ENCODE data around the gene ZBTB7C. TPM values are rescaled to one million over a fixed set of nuclear protein-coding genes. Genes with fewer than 3 reads are reported as not detected.
A peak's percentile ranks its signal among the peaks of the same experiment; 100 is the strongest.

ZBTB7C gene
- polyA plus RNA-seq, 12 donors = 2.5 to 12.5 (median 4.2) TPM; not detected in 1

DNA sequence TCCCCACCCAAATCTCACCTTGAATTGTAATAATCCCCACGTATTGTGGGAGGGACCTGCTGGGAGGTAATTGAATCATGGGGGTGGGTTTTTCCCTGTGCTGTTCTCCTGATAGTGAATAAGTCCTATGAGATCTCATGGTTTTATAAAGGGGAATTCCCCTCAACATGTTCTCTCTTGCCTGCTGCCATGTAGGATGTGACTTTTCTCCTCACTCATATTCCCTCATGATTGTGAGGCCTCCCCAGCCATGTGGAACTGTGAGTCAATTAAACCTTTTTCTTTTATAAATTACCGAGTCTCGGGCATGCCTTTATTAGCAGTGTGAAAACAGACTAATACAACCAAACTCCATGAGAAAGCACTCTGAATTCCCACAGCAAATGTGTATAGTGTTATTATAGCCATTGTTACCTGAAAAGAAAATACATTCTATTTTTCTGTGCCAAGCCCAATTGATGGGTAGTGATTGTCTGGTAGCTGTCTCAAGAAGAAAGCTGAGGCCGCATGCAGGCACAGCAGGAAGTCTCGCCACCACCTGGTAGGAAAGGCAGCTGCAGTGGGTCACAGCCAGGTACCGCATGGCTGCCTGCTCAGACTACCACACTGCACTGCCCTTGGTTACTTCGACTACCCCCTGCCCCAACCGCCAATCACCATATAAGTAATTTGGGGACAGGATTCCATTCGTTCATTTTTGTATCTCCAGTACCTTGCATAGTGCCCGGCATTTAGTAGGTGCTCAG is 10.3 kb upstream of the ZBTB7C start:
- no peak for DNase-seq

DNA sequence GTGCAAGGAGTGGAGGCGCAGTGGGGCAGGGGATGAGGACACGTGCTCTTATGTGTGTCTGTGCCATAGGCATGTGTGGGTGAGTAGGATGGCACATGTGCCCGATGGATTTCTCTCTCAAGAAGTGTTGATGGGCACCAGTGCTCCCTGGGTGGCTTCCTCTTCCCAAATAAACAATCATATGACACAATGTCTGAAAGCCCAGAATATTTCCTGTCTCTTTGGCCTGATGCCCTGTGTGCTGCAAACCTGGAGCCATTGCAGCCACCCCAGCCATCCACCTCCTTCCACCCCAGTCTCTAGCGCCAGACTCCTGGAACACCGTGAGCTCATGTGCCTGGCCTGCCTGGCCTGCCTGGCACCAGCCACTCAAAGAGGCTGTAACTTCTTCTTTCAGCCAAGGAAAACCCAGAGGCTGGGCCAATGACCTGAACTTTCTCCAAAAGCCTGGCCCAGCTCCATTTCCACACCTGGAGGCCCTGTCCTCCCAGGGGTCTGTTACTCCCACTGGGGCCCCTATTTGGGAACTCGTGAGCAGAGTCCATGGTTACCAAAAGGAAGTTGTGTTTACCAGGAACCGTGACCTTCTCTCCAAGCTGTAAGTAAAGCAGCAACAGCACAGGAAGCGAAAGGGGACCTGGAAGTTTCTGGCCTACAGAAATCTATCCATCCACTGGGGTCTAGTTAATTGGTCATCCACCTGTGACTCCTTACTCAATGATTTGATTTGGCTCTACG is 9.5 kb upstream of the ZBTB7C start:
- no peak for DNase-seq

- no peak for DNase-seq
Measured at GRCh38 chr18:48417985-48418384, 8.8 kb upstream of the ZBTB7C start.

GRCh38 chr18:48413342-48413741 is 4.2 kb upstream of the ZBTB7C start:
- DNase-seq = no peak

GRCh38 chr18:48412339-48412929 is 3.3 kb upstream of the ZBTB7C start:
- no peak for DNase-seq

DNA sequence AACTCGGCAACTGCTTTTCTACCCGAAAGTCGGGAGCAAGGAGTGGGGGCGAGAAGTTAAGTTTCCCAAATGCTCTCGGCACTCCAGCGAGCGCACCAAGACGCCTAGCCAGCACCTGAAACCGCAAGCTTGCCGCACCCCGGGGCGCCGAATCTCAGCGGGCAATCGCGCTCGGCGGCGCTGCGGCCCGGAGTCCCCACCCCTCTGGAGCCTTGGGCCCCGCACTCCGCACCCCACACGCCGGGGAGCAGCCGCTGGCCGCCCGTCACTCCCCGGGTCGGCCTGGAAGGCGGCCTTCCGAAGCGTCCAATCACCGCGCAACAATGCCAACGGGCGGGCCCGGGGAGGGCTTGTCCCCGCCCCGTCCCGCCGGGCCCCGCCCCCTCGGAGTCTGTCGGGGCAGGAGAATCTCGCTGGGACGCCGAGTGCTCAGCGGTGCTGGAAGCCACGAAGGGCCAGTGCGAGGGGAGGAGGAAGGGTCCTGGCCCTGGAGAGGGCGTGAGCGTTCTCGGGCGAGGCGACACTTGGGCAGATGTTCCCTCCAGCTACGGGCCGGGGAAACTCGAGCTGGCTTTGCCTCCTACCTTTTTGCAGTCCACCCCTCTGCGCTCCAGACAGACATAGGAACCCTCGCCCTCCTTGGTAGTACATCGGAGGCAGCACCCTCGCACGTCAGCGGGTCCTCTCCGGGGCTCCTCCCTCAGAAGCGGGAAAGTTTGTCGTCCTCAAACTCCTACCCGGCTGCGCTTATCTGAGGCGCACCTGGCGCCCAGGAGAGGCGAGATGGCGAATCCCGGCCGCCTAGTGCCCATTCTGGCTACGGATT is 1.1 kb upstream of the ZBTB7C start:
- peak; percentile 88 for DNase-seq

DNA sequence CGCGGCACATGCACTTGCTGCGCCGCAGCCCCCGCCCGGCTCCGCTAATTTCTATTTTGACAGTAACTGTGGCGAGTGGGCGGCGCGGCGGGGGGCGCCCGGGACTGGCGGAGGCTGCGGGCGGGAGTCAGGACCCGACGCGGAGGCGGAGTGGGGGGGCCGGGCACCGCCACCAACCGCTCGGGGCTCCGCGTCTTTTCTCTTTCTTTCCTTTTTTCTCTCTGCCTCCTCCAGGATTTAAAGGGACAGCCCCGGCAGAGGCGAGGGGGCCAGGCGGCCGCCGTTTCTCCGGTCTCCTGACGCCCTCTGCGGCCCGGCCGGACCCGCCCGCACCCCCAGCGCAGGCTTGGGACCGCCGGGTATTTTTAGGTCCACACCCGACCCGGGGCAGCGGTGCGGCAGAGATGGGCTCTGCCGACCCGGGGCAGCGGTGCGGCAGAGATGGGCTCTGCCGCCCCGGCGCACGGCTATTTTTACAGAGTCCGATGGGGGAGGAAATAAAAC is 460 bp upstream of the ZBTB7C start:
- no peak for DNase-seq

GRCh38 chr18:48408111-48408726 is 964 bp downstream of the ZBTB7C start:
- DNase-seq = no peak

DNA sequence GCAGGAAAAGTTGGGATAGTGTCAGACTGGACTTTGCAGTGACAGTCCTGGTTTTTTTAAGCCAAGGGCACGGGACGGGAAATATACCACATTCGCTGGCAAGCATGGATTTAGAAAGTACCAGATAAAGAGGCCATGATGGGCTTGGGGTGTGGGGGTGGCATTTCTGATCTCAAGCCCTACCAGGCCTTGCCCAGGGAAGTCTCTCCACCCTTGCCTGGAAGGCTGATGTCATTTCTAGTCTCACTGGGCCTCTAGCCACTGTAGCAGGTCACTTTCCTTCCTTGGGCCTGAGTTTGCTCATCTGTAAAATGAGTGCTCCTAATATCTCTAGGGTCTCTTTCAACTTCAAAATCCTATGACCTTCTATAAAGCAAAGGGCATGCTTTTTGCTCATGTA is 1.8 kb downstream of the ZBTB7C start:
- no peak for DNase-seq

DNA sequence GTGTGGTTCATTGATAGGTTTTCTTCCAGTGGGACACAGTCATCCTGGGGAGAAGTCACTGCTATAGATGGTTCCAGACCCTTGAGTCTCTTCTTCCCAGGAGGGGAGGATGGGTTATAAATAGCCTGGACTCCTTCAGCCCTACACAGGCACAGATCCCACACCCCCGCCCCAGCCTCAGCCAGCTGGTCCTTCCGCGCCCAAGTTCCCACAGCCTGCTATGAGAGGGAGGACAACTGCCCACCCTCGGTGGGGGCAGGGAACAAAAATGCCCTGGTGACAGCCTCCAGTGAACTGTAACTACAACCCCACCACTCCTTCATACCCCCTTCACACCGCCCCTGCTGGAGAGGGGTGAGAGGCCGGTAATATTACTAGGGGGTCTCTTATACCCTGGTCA is 3.2 kb downstream of the ZBTB7C start:
- no peak for DNase-seq

GRCh38 chr18:48404716-48405507 is 4.3 kb downstream of the ZBTB7C start:
- no peak for DNase-seq

DNA sequence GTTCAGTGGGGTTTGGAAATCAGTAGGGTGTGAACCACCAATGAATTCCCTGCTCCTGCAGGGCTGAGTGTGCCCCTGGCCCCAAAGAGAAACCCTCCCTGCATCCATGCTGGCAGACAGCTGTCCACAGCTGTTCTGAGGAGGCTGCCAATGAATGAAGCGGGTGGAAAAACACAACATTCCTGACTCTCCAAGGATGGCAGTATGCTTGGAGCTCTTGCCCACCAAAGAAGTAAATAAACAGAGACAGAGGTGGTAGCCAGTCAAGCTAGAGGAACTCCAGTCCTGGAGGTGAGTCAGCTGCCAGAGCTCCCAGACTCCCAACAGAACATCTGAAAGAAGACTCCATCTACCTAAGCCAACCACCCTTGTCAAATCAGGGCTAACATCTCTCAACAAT is 6.2 kb downstream of the ZBTB7C start:
- DNase-seq = no peak

DNA sequence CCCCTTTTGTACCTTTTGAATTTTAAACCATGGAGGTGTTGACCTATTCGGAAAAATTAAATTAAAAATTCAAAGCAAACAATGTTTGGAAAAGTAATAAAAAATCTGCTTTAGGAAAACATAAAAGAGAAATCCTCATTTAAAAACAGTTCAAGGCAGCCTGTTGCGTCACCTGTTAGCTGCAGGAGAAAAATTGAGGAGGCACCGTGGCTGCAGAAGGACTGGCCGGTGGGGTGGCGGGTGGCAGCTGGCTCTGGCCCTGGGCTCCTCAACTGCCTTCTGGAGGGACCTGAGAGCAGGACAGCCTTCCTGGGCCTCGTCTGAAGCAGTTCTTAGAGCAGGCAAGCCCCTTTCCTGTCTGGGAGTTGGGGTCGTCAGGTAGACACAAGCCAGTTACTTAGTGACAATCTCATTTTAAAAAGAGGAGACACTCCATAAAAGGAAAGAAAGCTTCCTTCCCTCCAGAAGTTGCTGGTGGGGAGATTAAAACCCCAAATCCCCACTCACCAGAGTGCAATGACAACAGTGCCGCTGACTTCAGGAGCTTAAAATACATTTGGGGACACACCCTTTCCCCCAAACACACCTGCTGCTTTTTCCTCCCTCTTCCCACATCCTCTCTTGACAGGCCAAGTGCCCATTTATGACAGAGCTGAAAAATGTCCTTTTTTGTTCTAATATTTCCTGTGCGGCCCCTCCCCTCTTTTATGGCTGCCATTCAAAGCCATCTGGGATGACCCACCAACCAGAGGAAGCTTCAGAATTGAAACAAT is 9.7 kb downstream of the ZBTB7C start:
- DNase-seq = no peak

DNA sequence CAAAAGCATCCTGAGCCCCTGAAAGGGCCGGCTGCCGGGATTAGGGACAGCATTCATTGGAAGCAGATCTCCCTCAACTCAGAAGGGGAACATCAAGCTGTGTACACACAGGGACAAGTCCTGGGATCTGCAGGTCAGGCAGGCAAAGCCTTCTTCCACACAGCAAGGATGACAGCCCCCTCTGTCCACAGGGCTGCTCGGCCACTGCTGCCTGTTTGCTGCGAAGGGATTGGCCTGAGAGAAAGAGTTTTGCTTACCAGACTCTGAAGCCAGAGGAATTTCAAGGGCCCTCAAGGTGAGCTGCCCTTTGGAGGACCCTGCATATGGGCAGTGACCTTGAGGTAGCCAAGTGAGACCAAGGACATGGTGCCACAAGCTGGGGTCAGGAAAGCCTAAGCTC is 11.1 kb downstream of the ZBTB7C start:
- no peak for DNase-seq

DNA sequence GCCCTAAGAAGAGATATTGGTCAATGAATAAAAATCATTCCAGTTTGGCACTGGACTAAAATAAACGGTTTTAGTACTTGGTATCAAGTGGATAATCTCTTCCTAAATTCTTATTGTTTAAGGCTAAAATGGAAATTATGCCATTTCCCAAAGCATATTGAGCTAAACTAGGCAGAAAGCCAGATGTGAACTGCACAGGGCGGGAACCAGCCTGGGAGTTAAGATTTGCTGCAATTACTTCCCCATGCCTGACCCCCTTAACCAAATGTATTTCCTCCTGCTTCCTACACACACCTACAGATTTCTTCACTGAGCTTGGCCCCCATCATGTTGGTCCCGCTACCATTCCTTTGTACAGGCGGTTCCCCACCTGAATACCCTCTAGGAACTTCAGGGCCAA is 12.2 kb downstream of the ZBTB7C start:
- no peak for DNase-seq

- no peak for DNase-seq
Measured at GRCh38 chr18:48396561-48396960, 12.6 kb downstream of the ZBTB7C start.

DNA sequence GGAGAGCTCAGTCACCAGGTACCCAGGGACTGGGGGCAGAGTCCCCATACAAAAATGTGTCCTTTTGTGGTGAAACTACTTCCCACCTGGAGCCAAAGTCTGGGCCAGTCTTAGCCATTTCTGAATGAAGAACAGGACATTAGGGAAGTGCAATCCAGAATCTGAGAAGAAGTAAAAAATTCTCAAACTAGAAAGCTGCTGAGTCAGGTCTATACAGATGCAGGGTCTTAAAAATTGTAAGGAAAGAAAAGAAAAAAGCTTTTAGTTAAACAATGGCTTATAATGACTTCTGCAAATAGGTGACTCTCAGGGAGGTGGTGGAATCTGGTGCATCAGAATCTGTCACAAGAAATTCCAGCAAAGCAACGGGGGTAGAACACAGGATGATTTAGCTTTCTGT is 13.5 kb downstream of the ZBTB7C start:
- no peak for DNase-seq

- DNase-seq = no peak
Measured at GRCh38 chr18:48394176-48394575, 15.0 kb downstream of the ZBTB7C start.

- DNase-seq = no peak
Measured at GRCh38 chr18:48393776-48394175, 15.4 kb downstream of the ZBTB7C start.

DNA sequence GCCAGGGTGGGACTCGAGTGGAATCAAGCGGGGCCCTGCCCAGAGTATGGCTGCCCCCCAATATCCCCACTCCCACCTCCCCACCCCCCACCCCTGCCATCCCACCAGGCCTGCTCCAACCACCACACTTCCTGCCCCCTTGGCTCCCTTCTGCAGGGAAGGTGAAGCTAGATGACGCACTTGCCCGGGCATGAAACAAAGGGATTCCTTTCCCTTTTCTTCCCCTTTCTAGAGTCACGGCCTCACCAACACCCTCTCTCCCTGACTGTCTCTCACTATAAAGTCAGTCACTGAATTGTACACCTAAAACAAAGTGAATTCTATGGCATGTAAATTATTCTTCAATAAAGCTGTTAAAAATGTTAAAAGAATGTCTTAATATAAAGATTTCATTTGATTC is 16.0 kb downstream of the ZBTB7C start:
- DNase-seq = no peak

Measured in muscle of arm (tissue), 12 donors.